Immature natural killer cell (primary cell): ENCODE results near the gene PMIS2. TPM values are rescaled to one million over a fixed set of nuclear protein-coding genes. Genes with fewer than 3 reads are reported as not detected.

Experiments
- DNase-seq, 3 donors: peaks; one replicate each; pipeline ENCODE4 v3.0.0; 2022; ENCODE audit warnings: mixed read lengths in 1 of 3
- H3K27ac Mint-ChIP-seq, 6 donors: one replicate each; pipeline ENCODE4 v1.8.0; 2020; ENCODE audit warnings: mixed read lengths in 6 of 6, mild to moderate bottlenecking in 5 of 6, inconsistent platforms in 4 of 6, moderate library complexity in 3 of 6
- H3K27me3 Mint-ChIP-seq, 3 donors: one replicate each; pipeline ENCODE4 v1.8.0; 2020 to 2021; ENCODE audit warnings: low read depth in 3 of 3, mild to moderate bottlenecking in 3 of 3, mixed read lengths in 3 of 3, moderate library complexity in 3 of 3, inconsistent platforms in 1 of 3
- H3K36me3 Mint-ChIP-seq, 3 donors: one replicate each; pipeline ENCODE4 v1.8.0; 2020; ENCODE audit warnings: mixed read lengths in 3 of 3, inconsistent platforms in 2 of 3, mild to moderate bottlenecking in 2 of 3
- H3K4me1 Mint-ChIP-seq, 2 donors: one replicate each; pipeline ENCODE4 v1.8.0; 2020; ENCODE audit warnings: inconsistent platforms in 2 of 2, mild to moderate bottlenecking in 2 of 2, mixed read lengths in 2 of 2, moderate library complexity in 1 of 2
- H3K4me3 Mint-ChIP-seq, 5 donors: one replicate each; pipeline ENCODE4 v1.8.0; 2020; ENCODE audit warnings: mild to moderate bottlenecking in 5 of 5, mixed read lengths in 5 of 5, inconsistent platforms in 3 of 5, moderate library complexity in 3 of 5
- H3K9me3 Mint-ChIP-seq, 6 donors: one replicate each; pipeline ENCODE4 v1.8.0; 2020; ENCODE audit warnings: mild to moderate bottlenecking in 6 of 6, mixed read lengths in 6 of 6, inconsistent platforms in 4 of 6, moderate library complexity in 3 of 6
- polyA plus RNA-seq, 3 donors: library from polyadenylated mRNA; unstranded; fragments of 300-500 nt; fragmentation: Illumina TruSeq; gene quantifications; one replicate each; pipeline ENCODE4 v1.2.3, GENCODE V29; 2021

PMIS2 gene
- polyA plus RNA-seq, 3 donors from 2014 or later = not detected

DNA sequence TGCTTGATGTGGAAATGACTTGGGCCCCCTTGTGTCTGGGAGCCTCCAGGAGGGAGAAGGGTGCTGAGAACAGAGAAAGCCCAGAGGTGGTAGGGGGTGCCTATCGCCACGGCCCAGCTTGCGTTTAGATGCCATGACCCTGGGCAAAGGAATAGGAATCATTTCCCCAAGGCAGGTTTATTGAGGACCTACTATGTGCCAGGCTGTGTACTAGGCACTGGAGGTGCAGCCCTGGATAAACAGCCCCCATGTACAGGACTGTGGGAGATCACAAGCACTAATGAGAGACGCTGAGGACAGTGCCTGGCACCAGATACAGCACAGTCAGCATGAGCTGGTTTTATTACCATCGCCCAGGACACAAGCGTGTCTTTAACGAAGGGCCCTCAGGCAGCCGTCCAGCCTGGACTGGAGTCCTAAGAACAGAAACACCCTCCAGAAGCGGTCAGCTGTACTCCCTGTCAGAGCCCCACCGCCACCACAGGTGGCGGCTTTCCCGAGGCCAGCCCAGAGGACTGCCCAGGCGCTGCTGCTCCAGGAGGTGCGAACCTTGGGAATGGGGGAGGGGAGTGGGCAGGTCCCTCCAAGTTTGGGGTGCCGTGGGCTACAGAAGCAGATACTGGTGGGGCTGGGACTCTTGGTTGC lies 36.0 kb upstream of the PMIS2 start:
- Mint-ChIP-seq H3K36me3 (peaks cover 0 to 4% (median 0%) of the 10 kb centered on the region in 3 donors), H3K9me3 (no peaks in the 10 kb centered on the region), H3K27me3 (peaks cover 7 to 9% (median 8%) of the 10 kb centered on the region in 3 donors), H3K4me1 (peaks cover 15 to 18% of the 10 kb centered on the region in 2 donors), H3K27ac (no peak overlapping the region), H3K4me3 (no peak overlapping the region)
- DNase-seq = no peak

GRCh38 chr19:35551091-35551810 lies 34.7 kb upstream of the PMIS2 start:
- H3K4me1 Mint-ChIP-seq = peaks cover 12% of the 10 kb centered on the region in 2 donors
- DNase-seq = no peak
- no peaks in the 10 kb centered on the region for H3K9me3 Mint-ChIP-seq
- no peak overlapping the region for H3K4me3 Mint-ChIP-seq
- no peak overlapping the region for H3K27ac Mint-ChIP-seq
- H3K36me3 Mint-ChIP-seq = peaks cover 0 to 4% (median 0%) of the 10 kb centered on the region in 3 donors
- peaks cover 3 to 11% (median 5%) of the 10 kb centered on the region in 3 donors for H3K27me3 Mint-ChIP-seq

GRCh38 chr19:35552534-35553384 lies 33.2 kb upstream of the PMIS2 start:
- peaks cover 3 to 16% (median 5%) of the 10 kb centered on the region in 3 donors for H3K27me3 Mint-ChIP-seq
- H3K4me3 Mint-ChIP-seq = no peak overlapping the region
- no peaks in the 10 kb centered on the region for H3K9me3 Mint-ChIP-seq
- peaks cover 4 to 10% of the 10 kb centered on the region in 2 donors for H3K4me1 Mint-ChIP-seq
- DNase-seq = no peak
- H3K36me3 Mint-ChIP-seq = peaks cover 0 to 4% (median 0%) of the 10 kb centered on the region in 3 donors
- H3K27ac Mint-ChIP-seq = peak overlapping the region in 1 of 6 donors; percentile 58

- Mint-ChIP-seq H3K27me3 (peaks cover 0 to 16% (median 3%) of the 10 kb centered on the region in 3 donors), H3K27ac (peak overlapping the region in 1 of 6 donors; percentile 58), H3K4me3 (no peak overlapping the region), H3K9me3 (no peaks in the 10 kb centered on the region), H3K36me3 (peaks cover 0 to 4% (median 0%) of the 10 kb centered on the region in 3 donors), H3K4me1 (peaks cover 6 to 13% of the 10 kb centered on the region in 2 donors)
- DNase-seq = no peak
Observed at GRCh38 chr19:35553385-35554000, 32.5 kb upstream of the PMIS2 start.

DNA sequence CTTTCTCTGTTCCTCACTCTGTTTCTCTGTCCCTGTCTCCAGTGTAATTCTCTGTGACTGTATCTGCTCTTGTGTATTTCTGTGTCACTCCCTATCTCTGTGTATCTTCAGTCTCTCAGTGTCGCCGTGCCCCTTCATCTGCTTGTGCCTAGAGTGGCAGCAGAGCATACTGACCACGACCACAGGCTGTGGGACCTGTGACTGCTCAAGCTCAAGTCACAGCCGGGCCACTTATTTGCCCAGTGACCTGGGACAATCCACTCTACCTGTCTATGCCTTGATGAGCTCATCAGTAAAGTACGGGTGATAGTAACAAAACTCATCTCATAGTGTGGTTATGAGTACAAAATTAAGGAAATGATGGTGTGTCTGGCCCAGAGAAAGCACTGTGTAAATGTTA lies 31.9 kb upstream of the PMIS2 start:
- no peak overlapping the region for H3K27ac Mint-ChIP-seq
- H3K27me3 Mint-ChIP-seq = peaks cover 2 to 16% (median 6%) of the 10 kb centered on the region in 3 donors
- H3K9me3 Mint-ChIP-seq = no peaks in the 10 kb centered on the region
- no peak for DNase-seq
- H3K4me3 Mint-ChIP-seq = no peak overlapping the region
- peaks cover 9 to 13% of the 10 kb centered on the region in 2 donors for H3K4me1 Mint-ChIP-seq
- peaks cover 0 to 3% (median 0%) of the 10 kb centered on the region in 3 donors for H3K36me3 Mint-ChIP-seq

DNA sequence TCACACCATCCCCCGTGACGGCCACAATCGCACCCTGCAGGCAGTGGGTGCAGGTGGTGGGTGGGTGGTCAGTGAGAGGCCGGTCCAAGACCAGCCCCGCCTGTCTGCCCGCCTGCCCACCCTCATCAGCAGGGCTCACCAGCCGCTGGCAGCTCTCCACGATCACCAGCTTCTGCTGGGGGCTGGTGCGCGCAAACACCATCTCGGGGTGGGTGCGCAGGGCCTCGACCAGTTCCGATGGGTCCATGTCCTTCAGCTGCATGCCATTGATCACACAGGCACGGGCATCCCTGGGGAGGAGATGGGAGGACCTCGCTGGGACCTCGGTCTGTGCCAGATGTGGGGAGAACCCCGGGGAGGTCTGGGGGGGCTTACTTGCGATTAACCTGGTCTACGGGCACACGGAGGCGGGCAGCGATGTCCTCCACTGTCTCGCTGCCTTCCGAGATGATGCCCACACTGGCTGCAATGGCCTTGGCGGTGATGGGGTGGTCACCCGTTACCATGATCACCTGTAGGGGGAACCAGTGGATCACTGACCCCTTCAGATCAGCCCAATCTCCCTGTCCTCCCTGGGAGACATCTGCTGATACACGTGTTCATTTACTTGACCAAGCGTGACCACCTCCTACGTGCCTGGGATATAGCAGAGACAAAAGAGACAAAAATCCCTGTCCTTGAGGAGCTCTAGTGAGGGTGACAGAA lies 30.5 kb upstream of the PMIS2 start:
- Mint-ChIP-seq H3K27me3 (peaks cover 5 to 22% (median 14%) of the 10 kb centered on the region in 3 donors), H3K9me3 (no peaks in the 10 kb centered on the region), H3K36me3 (no peaks in the 10 kb centered on the region), H3K4me1 (peaks cover 10 to 13% of the 10 kb centered on the region in 2 donors), H3K4me3 (no peak overlapping the region), H3K27ac (no peak overlapping the region)
- no peak for DNase-seq

GRCh38 chr19:35556025-35556590 lies 29.9 kb upstream of the PMIS2 start:
- peaks cover 10 to 13% of the 10 kb centered on the region in 2 donors for H3K4me1 Mint-ChIP-seq
- H3K27me3 Mint-ChIP-seq = peaks cover 5 to 26% (median 16%) of the 10 kb centered on the region in 3 donors
- H3K36me3 Mint-ChIP-seq = no peaks in the 10 kb centered on the region
- peak overlapping the region in 1 of 5 donors; percentile 47 for H3K4me3 Mint-ChIP-seq
- DNase-seq = no peak
- H3K27ac Mint-ChIP-seq = peak overlapping the region in 2 of 6 donors; percentile 14 to 72
- no peaks in the 10 kb centered on the region for H3K9me3 Mint-ChIP-seq

- Mint-ChIP-seq H3K36me3 (no peaks in the 10 kb centered on the region), H3K4me3 (peak overlapping the region; percentile 65 to 87 (median 73))
Observed at GRCh38 chr19:35556846-35557538, 29.0 kb upstream of the PMIS2 start.

GRCh38 chr19:35557539-35558399 lies 28.2 kb upstream of the PMIS2 start:
- Mint-ChIP-seq H3K9me3 (no peaks in the 10 kb centered on the region), H3K27ac (peak overlapping the region in 1 of 6 donors; percentile 25), H3K27me3 (peaks cover 8 to 26% (median 16%) of the 10 kb centered on the region in 3 donors), H3K4me3 (peak overlapping the region; percentile 77 to 87 (median 81)), H3K36me3 (no peaks in the 10 kb centered on the region), H3K4me1 (peaks cover 10 to 13% of the 10 kb centered on the region in 2 donors)
- DNase-seq = peak; percentile 24 to 37 (median 30)

More at GRCh38 chr19:35556846-35557538, 29.0 kb upstream of the PMIS2 start:
- Mint-ChIP-seq H3K27ac (peak overlapping the region in 2 of 6 donors; percentile 25 to 60), H3K27me3 (peaks cover 8 to 26% (median 16%) of the 10 kb centered on the region in 3 donors), H3K9me3 (no peaks in the 10 kb centered on the region), H3K4me1 (peaks cover 10 to 13% of the 10 kb centered on the region in 2 donors)
- DNase-seq = no peak

- no peak for DNase-seq
- peaks cover 8 to 22% (median 16%) of the 10 kb centered on the region in 3 donors for H3K27me3 Mint-ChIP-seq
- no peaks in the 10 kb centered on the region for H3K36me3 Mint-ChIP-seq
Observed at GRCh38 chr19:35558400-35559280, 27.3 kb upstream of the PMIS2 start.

More at GRCh38 chr19:35558400-35559280, 27.3 kb upstream of the PMIS2 start:
- no peak overlapping the region for H3K27ac Mint-ChIP-seq
- H3K4me3 Mint-ChIP-seq = peak overlapping the region in 4 of 5 donors; percentile 14 to 64 (median 50)
- peaks cover 10 to 13% of the 10 kb centered on the region in 2 donors for H3K4me1 Mint-ChIP-seq
- H3K9me3 Mint-ChIP-seq = no peaks in the 10 kb centered on the region
